Liver (tissue), 3 donors: Measurements from ENCODE around the gene ADIPOR1.

Experiments
- CTCF ChIP-seq: fragments of 150-350 bp; IDR thresholded peaks from 2 replicates; pipeline ENCODE4 v1.5.1; 2017; ENCODE audit warnings: improper control_type of control experiment, low read depth, low read length; ENCODE audit not compliant: missing input control
- RAD21 ChIP-seq, 2 donors: IDR thresholded peaks; 2 replicates each; pipeline ENCODE4 v1.6.1; 2016; ENCODE audit warnings: antibody characterized with exemption in 2 of 2, mild to moderate bottlenecking in 2 of 2
- REST ChIP-seq: IDR thresholded peaks from 2 replicates; pipeline ENCODE4 v1.6.1; 2016; ENCODE audit warnings: antibody characterized with exemption, mild to moderate bottlenecking
- TAF1 ChIP-seq: conservative IDR thresholded peaks from 2 replicates; pipeline ENCODE4 v1.6.1; 2016; ENCODE audit warnings: antibody characterized with exemption, mild to moderate bottlenecking
- YY1 ChIP-seq: IDR thresholded peaks from 2 replicates; pipeline ENCODE4 v1.6.1; 2016; ENCODE audit warnings: antibody characterized with exemption, mild to moderate bottlenecking
- donor health status: healthy.
- donor health status: healthy.

GRCh38 chr1:202982715-202983430 is 24.8 kb upstream of the ADIPOR1 start:
- no peak for TF ChIP-seq CTCF
- TF ChIP-seq TAF1 = no peak
- TF ChIP-seq REST = no peak
- TF ChIP-seq RAD21 (IDR thresholded peaks at IDR 0.05) = no peak
- no peak for TF ChIP-seq YY1
